Nephron progenitor cell (in vitro differentiated cells): ENCODE results near the gene GRHL3.

Experiments used
- DNase-seq: peaks from one replicate; pipeline ENCODE4 v3.0.0; 2021
- H3K27ac Mint-ChIP-seq: 2 replicates; pipeline ENCODE4 v1.8.0; 2021; ENCODE audit warnings: mild to moderate bottlenecking, moderate library complexity, mixed read lengths
- H3K27me3 Mint-ChIP-seq: 2 replicates; pipeline ENCODE4 v1.8.0; 2021; ENCODE audit warnings: mild to moderate bottlenecking, low read depth, mixed read lengths; ENCODE audit not compliant: poor library complexity
- H3K36me3 Mint-ChIP-seq: 2 replicates; pipeline ENCODE4 v1.8.0; 2021; ENCODE audit warnings: low read depth, mixed read lengths
- H3K4me1 Mint-ChIP-seq: 2 replicates; pipeline ENCODE4 v1.8.0; 2021; ENCODE audit warnings: mixed read lengths
- H3K4me3 Mint-ChIP-seq: 2 replicates; pipeline ENCODE4 v1.8.0; 2021; ENCODE audit warnings: mild to moderate bottlenecking, moderate library complexity, mixed read lengths
- H3K9me3 Mint-ChIP-seq: 2 replicates; pipeline ENCODE4 v1.8.0; 2021; ENCODE audit warnings: mild to moderate bottlenecking, moderate library complexity, mixed read lengths
- TF ChIP-seq, protein P1 (sequence below): fragments of 200-600 bp; sonication (generic); IDR thresholded peaks from 2 replicates; pipeline ENCODE4 v1.5.0; 2021; ENCODE audit warnings: antibody characterized with exemption

The GRHL3 gene

DNA sequence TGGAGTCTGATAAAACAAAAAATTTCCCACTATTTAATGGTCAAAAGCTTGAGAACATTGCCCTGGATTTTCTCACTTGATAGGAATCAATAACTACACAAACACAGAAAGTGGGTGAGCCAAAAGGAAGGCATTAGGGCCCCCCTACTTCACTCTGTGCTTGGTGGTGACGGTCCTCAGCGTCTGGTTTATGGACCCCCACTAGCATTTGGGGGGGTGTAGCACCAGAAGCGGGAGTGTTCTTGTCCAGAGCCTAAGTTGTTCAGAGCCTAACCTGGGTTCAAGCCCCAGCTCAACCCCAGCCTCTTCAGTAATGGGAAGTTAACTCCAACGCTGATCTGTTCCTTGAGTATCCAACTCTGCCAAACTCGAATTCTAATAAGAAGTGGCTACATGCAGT is 61.4 kb downstream of the GRHL3 start:
- peaks cover 4% of the 10 kb centered on the region for H3K27me3 Mint-ChIP-seq
- H3K4me3 Mint-ChIP-seq, result no peak overlapping the region
- no peak overlapping the region for H3K27ac Mint-ChIP-seq
- H3K9me3 Mint-ChIP-seq, result no peaks in the 10 kb centered on the region
- H3K4me1 Mint-ChIP-seq, result peaks cover 10% of the 10 kb centered on the region
- TF ChIP-seq, protein P1, sequence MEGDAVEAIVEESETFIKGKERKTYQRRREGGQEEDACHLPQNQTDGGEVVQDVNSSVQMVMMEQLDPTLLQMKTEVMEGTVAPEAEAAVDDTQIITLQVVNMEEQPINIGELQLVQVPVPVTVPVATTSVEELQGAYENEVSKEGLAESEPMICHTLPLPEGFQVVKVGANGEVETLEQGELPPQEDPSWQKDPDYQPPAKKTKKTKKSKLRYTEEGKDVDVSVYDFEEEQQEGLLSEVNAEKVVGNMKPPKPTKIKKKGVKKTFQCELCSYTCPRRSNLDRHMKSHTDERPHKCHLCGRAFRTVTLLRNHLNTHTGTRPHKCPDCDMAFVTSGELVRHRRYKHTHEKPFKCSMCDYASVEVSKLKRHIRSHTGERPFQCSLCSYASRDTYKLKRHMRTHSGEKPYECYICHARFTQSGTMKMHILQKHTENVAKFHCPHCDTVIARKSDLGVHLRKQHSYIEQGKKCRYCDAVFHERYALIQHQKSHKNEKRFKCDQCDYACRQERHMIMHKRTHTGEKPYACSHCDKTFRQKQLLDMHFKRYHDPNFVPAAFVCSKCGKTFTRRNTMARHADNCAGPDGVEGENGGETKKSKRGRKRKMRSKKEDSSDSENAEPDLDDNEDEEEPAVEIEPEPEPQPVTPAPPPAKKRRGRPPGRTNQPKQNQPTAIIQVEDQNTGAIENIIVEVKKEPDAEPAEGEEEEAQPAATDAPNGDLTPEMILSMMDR, result no peak
- no peak for DNase-seq
- peaks cover 36% of the 10 kb centered on the region for H3K36me3 Mint-ChIP-seq

DNA sequence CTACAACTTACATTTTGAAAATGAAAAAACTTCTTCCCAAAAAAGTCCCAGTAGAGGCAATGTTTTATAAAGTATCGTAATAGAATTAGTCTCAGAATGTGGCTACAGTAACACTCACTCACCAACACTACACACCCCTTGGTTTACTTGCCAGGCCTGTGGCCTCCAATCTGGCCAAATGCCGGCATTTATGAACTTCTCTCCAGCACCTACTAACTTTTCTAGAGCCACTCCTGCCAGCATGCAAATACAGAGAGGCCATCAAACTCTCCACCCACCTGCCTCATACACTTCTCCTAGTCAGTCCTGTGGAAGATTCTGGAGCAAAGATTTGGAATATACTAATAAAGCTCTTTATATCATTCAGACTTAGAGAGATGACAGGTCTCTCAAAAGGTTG is 62.1 kb downstream of the GRHL3 start:
- Mint-ChIP-seq H3K9me3 (no peaks in the 10 kb centered on the region), H3K27me3 (peaks cover 2% of the 10 kb centered on the region), H3K4me1 (peaks cover 5% of the 10 kb centered on the region), H3K4me3 (no peak overlapping the region), H3K36me3 (peaks cover 36% of the 10 kb centered on the region), H3K27ac (peak overlapping the region; percentile 33)
- no peak for DNase-seq
- TF ChIP-seq, protein P1, result no peak

DNA sequence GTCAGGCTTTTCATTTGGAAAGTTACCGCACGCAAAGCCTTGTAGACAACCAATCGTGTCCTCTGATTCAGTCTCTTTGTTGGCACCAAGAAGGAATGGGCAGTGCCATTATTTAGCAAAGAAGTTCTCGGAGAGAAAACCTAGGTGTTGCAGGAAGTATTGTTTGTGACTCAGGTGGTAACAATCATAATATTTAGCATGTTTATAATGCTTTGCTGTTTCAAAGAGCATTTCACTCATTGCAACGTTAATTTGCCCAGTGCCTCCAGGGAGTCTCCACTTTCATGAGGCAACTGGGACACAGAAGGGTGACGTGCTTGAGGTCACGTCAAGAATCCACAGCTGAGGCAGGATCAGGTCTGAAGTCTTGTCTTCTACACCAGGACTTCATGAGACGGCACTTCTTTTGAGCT is 63.0 kb downstream of the GRHL3 start:
- no peaks in the 10 kb centered on the region for H3K27me3 Mint-ChIP-seq
- H3K4me1 Mint-ChIP-seq, result peaks cover 5% of the 10 kb centered on the region
- no peak overlapping the region for H3K27ac Mint-ChIP-seq
- TF ChIP-seq, protein P1, result no peak
- DNase-seq, result no peak
- no peak overlapping the region for H3K4me3 Mint-ChIP-seq
- H3K36me3 Mint-ChIP-seq, result peaks cover 42% of the 10 kb centered on the region
- H3K9me3 Mint-ChIP-seq, result no peaks in the 10 kb centered on the region

DNA sequence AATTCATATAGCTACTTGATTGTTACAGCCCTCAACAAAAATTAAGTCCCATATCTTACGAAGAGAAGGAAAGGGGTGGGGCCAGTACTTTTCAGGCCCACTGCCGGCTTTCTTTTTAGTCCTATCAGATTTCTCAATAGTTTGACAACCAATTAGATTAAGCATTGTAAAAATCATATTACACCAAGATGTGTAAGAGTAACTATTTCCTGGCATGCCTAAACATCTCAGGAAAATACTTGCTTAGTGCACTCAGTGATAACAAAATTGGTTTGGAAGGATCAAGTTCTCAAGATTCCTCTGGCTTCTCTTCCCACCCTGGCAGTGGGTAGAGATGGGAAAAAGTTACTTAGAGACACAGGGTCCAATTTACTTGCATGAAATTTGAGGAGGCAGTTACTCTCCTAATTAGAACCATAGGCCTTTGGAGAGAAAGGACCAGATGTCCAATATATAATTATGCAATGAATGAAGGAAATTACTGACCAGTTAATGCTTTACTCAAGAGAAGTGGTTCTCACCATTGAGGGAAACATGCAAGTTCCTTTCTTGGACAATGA is 64.3 kb downstream of the GRHL3 start:
- no peaks in the 10 kb centered on the region for H3K27me3 Mint-ChIP-seq
- DNase-seq, result no peak
- H3K27ac Mint-ChIP-seq, result no peak overlapping the region
- H3K4me3 Mint-ChIP-seq, result no peak overlapping the region
- peaks cover 5% of the 10 kb centered on the region for H3K4me1 Mint-ChIP-seq
- H3K9me3 Mint-ChIP-seq, result no peaks in the 10 kb centered on the region
- TF ChIP-seq, protein P1, result no peak
- peaks cover 34% of the 10 kb centered on the region for H3K36me3 Mint-ChIP-seq

DNA sequence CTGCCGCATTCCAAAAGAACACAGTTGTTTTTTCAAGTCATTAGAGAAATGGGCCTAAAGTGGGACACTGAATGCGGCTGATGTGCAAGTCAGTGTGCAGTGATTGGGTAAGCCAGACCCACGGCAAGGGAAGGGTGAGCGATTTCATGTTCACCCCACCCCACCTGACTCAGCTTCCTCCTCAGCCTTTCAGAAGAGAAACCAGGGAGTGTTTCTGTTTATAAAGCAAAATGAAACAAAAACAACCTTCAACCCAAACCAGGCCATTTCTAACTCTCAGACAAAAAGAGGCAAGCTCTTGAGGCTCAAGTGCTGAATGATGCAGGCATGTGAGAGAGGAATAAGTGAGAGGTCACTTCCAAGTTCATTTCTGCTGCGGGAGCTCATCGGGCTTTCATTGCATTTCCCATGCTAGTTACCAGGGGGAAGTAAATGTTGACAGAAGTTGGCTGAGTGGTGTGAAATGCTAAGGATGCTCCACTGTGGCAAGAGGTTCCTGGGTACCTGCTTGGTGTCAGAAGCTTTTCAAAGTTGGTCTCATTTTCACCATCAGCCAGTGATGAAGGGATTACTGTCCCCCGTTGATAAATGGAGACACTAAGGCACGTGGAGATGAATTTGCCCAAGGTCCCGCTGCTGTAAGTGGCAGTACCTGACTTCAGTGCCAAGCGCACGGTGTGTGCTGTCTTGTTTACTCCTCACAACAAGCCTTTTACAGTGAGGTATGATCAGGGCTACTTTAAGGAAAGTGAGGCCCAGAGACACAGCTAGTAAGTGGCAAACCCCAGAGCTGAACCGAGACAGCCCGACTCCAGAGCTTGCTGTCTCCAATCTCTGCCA is 65.3 kb downstream of the GRHL3 start:
- Mint-ChIP-seq H3K4me1 (peaks cover 5% of the 10 kb centered on the region), H3K4me3 (no peak overlapping the region), H3K27me3 (no peaks in the 10 kb centered on the region), H3K36me3 (peaks cover 25% of the 10 kb centered on the region), H3K27ac (no peak overlapping the region), H3K9me3 (no peaks in the 10 kb centered on the region)
- TF ChIP-seq, protein P1, result no peak
- DNase-seq, result no peak
